T47D (cell line): Measurements from ENCODE around the gene WNT7A.

Experiments
- DNase-seq, 2 experiments: peaks; one replicate each; pipeline versions ENCODE4 v3.0.0 to v3.0.0-alpha.2; 2011 to 2012; ENCODE audit warnings: low read depth in 1 of 2, low spot score in 1 of 2
- JUND ChIP-seq: IDR thresholded peaks from 2 replicates; pipeline ENCODE4 v1.6.1; 2012; ENCODE audit warnings: low read depth
- in situ Hi-C: cut with HindIII; loops from 2 replicates; pipeline ENCODE4 v1.10.0; 2016; ENCODE audit warnings: low sequenced_read_pairs, low pct_unique_long_range_greater_than_20kb

Gene WNT7A

DNA sequence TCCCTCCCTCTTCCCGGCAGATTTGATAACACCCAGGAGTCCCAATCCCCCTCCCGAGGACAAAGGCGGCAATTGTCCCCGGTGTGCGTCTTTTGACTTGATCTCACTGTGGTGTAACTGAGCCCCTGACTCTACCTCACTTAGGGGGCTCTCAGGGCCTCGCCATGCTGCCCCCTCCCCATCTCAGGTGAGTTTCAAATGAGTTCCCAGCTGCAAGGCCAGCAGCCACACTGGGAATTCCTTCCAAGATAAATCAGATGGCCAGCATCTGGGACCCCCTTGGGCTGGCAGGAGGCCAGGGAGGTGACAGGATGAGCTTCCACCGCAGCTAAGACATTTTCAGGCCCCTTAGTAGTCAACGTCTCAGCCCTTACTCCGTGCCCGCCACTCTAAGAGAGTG, 35.0 kb downstream of the WNT7A start:
- DNase-seq: no peak
- in situ Hi-C loops: no loop called here
- no peak for TF ChIP-seq JUND

DNA sequence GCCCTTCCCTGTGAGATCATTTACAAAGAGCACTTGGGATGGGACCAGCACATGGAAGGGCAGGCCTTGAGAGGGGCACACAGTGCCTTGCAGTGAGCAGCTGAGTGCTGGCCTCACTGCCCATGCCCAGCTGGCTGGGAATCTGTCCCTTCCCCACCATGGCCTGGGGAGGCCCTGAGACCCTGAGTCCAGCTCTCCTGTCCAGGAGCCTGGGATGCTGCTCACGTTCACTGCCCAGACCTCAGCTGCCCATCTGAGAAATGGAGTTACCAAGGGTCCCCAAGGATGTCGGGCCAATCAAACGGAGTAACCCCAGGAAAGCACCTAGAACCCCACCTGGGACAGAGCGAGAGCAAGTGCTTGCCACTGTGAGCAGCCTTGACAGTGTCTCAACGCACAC, 35.6 kb downstream of the WNT7A start:
- no peak for DNase-seq
- no peak for TF ChIP-seq JUND
- in situ Hi-C loops: no loop called here

DNA sequence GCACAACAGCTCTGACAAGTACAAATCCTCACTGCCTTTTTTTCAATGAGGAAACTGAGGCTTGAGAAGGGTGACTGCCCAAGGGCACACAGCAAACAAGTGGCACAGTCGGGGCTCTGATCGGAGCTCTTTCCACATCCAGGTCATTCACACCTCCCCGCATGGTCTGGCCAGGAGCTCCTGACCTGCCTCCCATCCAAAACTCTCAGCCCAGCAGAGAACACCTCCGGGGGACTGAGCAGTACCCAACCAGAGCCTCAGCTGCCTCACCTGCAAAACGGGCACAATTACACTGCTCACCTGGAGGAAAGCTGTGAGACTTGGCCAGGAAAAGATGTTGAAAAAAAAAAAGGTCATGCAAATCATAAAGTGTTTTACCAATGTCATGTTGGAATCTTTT, 36.5 kb downstream of the WNT7A start:
- no peak for DNase-seq
- in situ Hi-C loops: no loop called here
- TF ChIP-seq JUND: no peak

DNA sequence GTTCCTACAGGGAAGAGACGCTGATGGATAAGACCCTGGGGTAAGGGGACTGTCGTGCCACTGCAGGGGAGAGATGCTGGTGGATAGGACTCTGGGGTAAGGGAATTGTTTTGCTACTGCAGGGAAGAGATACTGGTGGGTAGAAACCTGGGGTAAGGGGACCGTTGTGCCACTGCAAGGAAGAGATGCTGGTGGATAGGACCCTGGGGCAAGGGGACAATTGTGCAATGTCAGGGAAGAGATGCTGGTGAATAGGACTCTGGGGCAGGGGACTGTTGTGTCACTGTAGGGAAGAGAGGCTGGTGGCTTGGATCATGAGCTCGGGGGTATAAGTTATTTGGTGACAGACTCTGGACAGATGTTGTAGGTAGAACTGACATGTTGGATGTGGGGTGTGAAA, 37.6 kb downstream of the WNT7A start:
- DNase-seq: no peak
- in situ Hi-C loops: no loop called here
- no peak for TF ChIP-seq JUND

DNA sequence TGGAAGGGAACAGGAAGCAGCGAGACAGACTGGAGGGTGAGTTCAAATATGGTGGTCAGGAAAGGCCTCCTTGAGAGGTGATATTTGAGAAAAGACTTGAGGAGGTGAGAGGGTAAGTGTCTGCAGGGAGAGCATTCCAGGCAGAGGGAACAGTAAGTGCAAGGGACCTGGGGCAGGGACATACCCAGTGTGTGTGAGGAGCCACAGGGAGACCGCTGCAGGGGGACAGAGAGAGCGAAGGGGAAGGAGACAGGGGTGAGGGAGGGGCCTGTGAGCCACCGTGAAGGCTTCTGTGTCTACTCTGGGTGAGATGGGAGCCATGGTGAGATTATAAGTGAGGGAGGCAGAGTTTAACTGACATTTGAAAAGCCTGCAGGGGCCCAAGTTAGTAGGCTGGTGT, 38.0 kb downstream of the WNT7A start:
- in situ Hi-C loops: no loop called here
- TF ChIP-seq JUND: no peak
- no peak for DNase-seq

DNA sequence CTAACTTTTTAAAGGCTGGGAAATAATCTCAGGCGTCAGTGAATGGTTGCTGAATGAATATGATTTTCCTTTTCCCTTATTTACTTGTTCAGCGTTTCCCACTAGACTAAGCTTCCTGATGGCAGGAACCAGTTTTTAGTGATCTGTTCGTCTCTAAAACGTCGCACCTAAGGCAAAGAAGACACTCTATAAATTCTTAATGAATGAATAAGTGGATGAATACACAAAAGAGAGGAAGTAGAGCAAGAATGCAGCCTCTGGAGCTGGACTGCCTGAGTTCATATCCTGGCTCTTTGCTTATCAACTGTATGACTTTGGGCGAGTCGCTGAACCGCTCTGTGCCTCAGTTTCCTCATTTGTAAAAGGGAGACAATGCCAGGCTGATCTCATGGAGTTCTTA, 38.7 kb downstream of the WNT7A start:
- no peak for DNase-seq
- no peak for TF ChIP-seq JUND
- in situ Hi-C loops: no loop called here

DNA sequence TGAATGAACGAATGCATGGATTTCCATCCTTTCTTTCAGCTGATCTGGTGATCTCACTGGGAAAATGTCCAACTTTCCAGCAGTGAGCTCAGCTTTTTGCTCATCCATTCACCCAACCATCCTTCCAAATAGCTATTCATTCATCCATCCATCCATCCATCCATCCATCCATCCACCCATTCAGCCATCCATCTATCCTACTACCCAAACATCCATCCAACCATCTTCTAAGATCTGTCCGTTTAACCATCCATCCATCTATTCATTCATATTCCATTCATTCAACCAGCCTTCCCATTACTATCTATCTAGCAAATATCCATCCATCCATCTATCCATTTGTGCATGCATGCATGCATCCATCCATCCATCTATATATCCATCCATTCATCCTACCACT, 39.4 kb downstream of the WNT7A start:
- TF ChIP-seq JUND: no peak
- in situ Hi-C loops: no loop called here
- DNase-seq: no peak

DNA sequence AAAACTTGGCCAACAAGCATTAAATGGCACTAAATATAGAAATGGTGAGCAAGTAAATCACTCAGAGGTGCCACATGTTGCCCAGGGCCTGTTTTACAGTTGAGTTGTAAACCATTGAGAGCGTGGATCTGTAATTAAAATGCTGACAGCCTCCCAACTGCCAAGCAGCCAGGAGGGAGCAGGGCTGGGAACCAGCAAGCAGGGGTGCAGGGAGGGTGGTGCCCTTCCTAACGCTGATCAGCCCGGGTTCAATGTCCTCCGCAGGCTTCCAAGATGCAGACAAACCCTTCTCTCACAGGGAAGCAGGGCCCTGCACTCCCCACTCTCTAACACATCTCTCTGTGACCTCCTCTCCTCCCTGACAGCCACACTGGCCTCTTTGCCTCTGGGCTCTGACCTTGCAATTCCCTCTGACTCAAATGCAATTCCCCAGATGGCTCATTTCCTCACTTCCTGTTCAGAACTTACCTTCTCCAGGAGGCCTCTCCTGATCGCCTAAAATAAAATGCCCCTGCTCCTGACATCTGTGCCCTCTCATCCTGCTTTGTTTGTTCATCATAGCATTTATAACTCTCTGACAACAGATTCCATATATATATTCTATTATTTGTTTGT, 40.0 kb downstream of the WNT7A start:
- TF ChIP-seq JUND: no peak

DNA sequence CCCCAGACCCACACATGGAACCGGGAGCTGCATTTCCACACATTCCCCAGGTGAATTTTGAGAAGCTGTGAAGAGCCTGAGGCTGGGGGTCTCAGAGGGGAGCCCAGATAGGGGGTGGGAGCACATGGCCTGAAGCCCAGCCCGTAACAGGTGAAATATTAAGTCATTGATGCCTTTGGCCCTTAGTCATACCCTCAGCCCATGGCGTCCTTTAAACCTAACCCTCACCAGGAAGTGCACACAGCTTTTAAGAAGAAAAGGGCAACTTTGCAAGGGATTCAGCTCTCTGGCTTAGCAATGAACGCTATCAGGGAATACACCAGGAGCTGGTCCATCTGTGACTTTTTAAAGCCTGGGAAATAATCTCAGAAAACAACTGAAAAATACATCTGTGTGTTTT, 40.6 kb downstream of the WNT7A start:
- TF ChIP-seq JUND: no peak
- no peak for DNase-seq
- in situ Hi-C loops: no loop called here

More for the DNA sequence above, 40.0 kb downstream of the WNT7A start:
- no peak for DNase-seq
- in situ Hi-C loops: no loop called here

DNA sequence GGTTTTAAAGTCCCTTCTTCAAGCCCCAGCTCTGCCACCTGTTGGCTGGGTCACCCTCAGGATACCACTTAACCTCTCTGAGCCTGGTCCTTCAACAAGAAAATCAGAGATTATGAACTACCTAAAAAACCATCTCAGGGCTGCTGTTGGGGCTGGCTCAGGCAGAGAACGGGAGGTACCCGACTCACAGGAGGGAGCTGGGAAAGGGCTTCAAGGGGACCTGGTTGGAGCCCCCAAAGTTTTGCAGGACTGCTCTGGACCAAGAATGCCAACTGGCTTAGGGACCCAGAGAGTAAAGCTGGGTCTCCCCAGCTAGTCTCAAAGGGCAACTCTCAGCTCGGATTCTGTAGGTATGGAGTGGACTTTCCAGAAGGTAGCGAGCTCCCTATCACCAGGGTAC, 41.5 kb downstream of the WNT7A start:
- in situ Hi-C loops: no loop called here
- TF ChIP-seq JUND: no peak
- no peak for DNase-seq

DNA sequence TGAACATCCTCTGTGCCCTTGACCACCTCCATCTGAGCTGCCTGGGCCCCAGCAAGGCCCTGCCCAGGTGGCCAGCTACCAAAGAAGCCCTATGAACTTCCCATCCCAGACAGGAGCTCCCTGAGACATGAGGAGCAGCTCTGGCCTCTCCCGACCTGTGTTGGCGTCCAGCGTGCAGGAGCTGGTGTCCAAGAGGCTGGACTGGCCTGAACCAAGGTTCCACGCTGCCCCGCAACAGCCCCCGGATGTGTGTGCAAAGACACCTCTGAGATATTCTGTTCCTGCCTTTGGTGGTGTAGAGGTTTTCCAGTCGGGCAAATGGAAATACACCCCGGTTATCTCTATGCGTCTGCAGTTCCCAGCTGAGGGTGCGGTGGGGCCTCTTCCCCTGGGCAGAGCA, 42.1 kb downstream of the WNT7A start:
- TF ChIP-seq JUND: no peak
- in situ Hi-C loops: no loop called here
- no peak for DNase-seq

DNA sequence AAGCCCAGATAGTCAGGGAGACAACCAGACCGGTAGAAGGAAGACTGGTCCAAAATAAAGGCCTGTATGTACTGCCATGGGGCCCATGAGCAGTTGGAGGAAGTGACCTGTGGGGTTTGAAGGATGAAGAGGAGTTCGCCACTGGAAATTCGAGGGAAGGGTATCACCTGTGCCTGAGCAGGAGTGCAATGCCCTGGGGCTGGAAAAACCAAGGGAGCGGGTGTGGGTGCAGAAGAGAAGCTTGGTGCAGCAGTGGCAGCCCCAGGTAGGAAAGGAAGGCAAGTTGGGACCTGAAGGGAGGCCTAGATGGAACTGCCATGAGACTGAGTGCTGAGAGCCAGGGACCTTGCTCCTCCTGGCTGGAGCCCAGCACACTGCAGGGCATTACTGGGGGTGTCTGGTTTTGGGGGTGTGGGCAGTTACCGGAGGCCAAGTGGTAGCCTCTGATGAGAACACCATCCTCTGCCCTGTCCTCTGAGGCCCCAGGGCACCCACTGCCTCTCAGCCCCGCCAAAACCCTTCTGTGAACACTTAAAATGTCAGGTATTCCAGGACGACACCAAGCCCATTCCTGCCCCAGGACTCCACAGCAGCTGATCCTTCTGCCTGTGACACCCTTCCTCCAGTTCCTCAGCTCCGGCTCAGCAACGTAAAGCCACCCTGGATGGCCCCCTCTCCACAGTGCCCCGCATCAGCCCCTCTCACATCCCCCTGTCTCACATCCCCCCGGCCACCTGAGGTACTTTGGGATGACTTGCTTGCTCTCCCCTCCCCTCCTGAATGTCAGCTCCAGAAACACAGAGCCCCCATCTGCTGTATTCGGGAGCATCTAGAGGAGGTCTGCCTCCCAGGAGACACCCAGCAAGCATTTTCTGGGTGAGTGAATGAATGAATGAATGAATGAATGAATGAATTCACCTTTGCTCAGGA, 42.9 kb downstream of the WNT7A start:
- in situ Hi-C loops: no loop called here
- TF ChIP-seq JUND: no peak
- DNase-seq: no peak

DNA sequence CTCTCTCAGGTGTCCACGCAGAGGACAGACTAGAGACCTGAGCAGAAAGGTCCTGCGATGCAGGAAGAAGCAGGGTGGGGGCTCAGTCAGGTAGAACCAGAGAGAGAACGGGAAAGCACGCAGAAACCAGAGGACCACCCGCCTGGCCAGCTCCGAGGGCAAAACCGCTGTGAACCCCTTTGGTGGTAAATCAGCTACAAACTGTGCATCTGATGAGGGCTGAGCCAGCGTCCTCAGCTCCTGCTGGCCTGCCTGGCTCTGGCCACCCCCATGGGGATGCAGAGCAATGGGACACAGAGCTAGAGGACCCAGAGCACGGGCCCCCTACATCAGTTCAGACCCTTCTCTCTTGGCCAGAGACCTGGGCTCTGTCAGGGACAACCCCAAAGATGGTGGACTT, 44.6 kb downstream of the WNT7A start:
- no peak for TF ChIP-seq JUND
- in situ Hi-C loops: no loop called here
- DNase-seq: no peak
